ENCODE measurements around the gene NDRG4.
"Not testable (repeated sequence)": the region's sequence is repeated elsewhere in the genome, so short reads cannot be mapped to it uniquely, and the experiment has no call there.

Gene NDRG4

GRCh38 chr16:58464916-58465731 is 34.8 kb upstream of the NDRG4 start:
- DNase-seq (ENCODE audit: low read depth, low spot score), result no peak

- DNase-seq (ENCODE audit: low read depth, low spot score), result no peak
Measured at GRCh38 chr16:58465817-58466216, 34.1 kb upstream of the NDRG4 start.

- DNase-seq (ENCODE audit: low read depth, low spot score), result no peak
Measured at GRCh38 chr16:58466396-58466795, 33.5 kb upstream of the NDRG4 start.

- DNase-seq (ENCODE audit: low read depth, low spot score), result no peak
Measured at GRCh38 chr16:58467905-58468304, 32.0 kb upstream of the NDRG4 start.

GRCh38 chr16:58471209-58471975 is 28.6 kb upstream of the NDRG4 start:
- no peak for DNase-seq (ENCODE audit: low read depth, low spot score)

GRCh38 chr16:58472266-58472665 is 27.7 kb upstream of the NDRG4 start:
- DNase-seq (ENCODE audit: low read depth, low spot score), result no peak

- no peak for DNase-seq (ENCODE audit: low read depth, low spot score)
Measured at GRCh38 chr16:58472827-58473226, 27.1 kb upstream of the NDRG4 start.

GRCh38 chr16:58474296-58474695 is 25.6 kb upstream of the NDRG4 start:
- DNase-seq (ENCODE audit: low read depth, low spot score), result no peak

GRCh38 chr16:58475091-58475619 is 24.8 kb upstream of the NDRG4 start:
- no peak for DNase-seq (ENCODE audit: low read depth, low spot score)

GRCh38 chr16:58476791-58477190 is 23.2 kb upstream of the NDRG4 start:
- DNase-seq (ENCODE audit: low read depth, low spot score), result no peak

- DNase-seq (ENCODE audit: low read depth, low spot score), result no peak
Measured at GRCh38 chr16:58478427-58478826, 21.5 kb upstream of the NDRG4 start.

- no peak for DNase-seq (ENCODE audit: low read depth, low spot score)
Measured at GRCh38 chr16:58481226-58481869, 18.6 kb upstream of the NDRG4 start.

GRCh38 chr16:58481931-58482330 is 18.0 kb upstream of the NDRG4 start:
- no peak for DNase-seq (ENCODE audit: low read depth, low spot score)

- no peak for DNase-seq (ENCODE audit: low read depth, low spot score)
Measured at GRCh38 chr16:58485184-58485887, 14.6 kb upstream of the NDRG4 start.

- no peak for DNase-seq (ENCODE audit: low read depth, low spot score)
Measured at GRCh38 chr16:58487566-58488351, 12.2 kb upstream of the NDRG4 start.

GRCh38 chr16:58488531-58488930 is 11.4 kb upstream of the NDRG4 start:
- no peak for DNase-seq (ENCODE audit: low read depth, low spot score)

GRCh38 chr16:58490065-58490464 is 9.9 kb upstream of the NDRG4 start:
- DNase-seq (ENCODE audit: low read depth, low spot score), result no peak

- DNase-seq (ENCODE audit: low read depth, low spot score), result not testable (repeated sequence)
Measured at GRCh38 chr16:58490539-58490938, 9.4 kb upstream of the NDRG4 start.

- no peak for DNase-seq (ENCODE audit: low read depth, low spot score)
Measured at GRCh38 chr16:58492066-58492465, 7.9 kb upstream of the NDRG4 start.

- DNase-seq (ENCODE audit: low read depth, low spot score), result no peak
Measured at GRCh38 chr16:58492735-58493134, 7.2 kb upstream of the NDRG4 start.

All from iPS DF 19.7 (cell line).